Left renal cortex interstitium (tissue), 4 donors: ENCODE data around the gene CENPH. TPM values are rescaled to one million over a fixed set of nuclear protein-coding genes. Genes with fewer than 3 reads are reported as not detected.
"Not testable (repeated sequence)": the region's sequence is repeated elsewhere in the genome, so short reads cannot be mapped to it uniquely, and the experiment has no call there.

Experiments
- DNase-seq, 4 donors: peaks; one replicate each; pipeline ENCODE4 v3.0.0-alpha.2; 2013; ENCODE audit warnings: low read depth in 4 of 4, low spot score in 2 of 4, missing footprints in 1 of 4
- polyA plus RNA-seq, 4 donors: library from polyadenylated mRNA; unstranded; fragments of 120-200 nt; gene quantifications; one replicate each; pipeline ENCODE4 v1.2.1, GENCODE V29; 2013; ENCODE audit not compliant: insufficient read length in 4 of 4

CENPH gene
- polyA plus RNA-seq, 4 donors, result 22.5 to 24.8 (median 24.3) TPM

DNA sequence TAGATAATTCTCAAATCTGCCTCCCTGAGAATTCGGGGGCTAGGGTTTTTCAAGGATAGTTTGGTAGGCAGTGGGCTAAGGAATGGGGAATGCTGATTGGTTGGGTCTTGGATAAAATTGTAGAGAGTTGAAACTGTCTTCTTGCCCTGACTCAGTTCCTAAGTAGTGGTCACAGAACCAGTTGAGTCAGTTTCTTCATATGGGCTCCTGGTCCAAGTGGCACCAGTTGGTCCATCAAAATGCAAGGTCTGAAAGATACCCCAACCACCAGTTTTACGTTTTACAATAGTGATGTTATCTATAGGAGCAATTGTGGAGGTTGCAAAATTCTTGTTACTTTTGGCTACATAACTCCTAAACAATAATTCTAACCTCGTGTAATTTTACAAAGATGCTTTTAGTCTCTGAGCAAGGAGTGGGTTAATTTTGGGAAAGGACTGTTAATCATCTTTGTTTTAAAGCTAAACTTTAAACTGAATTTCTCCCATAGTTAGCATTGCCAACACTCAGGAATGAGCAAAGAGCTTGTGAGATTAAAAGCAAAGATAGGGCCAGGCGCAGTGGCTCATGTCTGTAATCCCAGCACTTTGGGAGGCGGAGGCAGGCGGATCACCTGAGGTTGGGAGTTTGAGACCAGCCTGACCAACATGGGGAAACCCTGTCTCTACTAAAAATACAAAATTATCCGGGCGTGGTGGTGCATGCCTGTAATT lies 53.0 kb downstream of the CENPH start:
- DNase-seq, result no peak

DNA sequence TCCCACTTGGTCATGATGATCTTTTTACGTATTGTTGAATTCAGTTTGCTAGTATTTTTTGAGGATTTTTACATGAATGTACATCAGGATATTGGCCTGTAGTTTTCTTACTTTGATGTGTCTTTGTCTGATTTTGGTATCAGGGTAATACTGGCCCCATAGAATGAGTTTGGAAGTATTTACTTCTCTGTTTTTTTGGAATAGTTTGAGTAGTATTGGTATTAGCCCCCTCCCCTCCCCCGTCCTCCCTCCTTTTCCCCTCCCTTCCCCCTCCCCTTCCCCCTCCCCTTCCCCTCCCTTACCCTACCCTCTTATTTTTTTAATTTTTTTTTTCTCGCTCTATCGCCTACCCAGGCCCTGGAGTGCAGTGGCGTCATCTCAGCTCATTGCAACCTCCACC lies 55.6 kb downstream of the CENPH start:
- DNase-seq, result no peak

DNA sequence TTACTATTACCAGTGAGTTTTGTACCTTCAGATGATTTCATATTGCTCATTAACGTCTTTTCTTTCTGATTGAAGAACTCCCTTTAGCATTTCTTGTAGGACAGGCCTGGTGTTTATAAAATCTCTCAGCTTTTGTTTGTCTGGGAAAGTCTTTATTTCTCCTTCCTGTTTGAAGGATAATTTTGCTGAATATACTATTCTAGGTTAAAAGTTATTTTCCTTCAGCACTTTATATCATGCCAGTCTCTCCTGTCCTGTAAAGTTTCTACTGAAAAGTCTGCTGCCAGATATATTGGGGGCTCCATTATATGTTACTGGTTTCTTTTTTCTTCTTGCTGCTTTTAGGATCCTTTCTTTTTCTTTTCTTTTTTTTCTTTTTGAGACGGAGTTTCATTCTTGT lies 58.6 kb downstream of the CENPH start:
- no peak for DNase-seq

DNA sequence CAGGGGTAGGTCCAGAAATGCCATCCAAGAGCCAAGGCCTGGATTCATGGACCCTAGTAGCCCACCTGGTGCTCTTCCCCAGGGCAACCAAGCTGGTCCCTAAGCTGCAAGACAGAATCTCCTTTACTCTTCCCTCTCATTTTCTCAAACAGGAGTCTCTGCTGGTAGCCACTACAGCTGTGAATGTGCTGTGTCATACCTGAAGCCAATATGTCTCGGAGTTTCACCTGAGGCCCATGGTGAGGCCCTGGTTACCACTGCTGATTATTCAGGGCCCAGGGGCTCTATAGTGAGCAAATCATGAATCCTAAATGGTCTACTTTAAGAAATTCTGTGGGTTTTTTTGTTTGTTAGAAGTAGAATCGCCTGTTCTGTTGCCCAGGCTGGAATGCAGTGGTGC lies 61.2 kb downstream of the CENPH start:
- no peak for DNase-seq

DNA sequence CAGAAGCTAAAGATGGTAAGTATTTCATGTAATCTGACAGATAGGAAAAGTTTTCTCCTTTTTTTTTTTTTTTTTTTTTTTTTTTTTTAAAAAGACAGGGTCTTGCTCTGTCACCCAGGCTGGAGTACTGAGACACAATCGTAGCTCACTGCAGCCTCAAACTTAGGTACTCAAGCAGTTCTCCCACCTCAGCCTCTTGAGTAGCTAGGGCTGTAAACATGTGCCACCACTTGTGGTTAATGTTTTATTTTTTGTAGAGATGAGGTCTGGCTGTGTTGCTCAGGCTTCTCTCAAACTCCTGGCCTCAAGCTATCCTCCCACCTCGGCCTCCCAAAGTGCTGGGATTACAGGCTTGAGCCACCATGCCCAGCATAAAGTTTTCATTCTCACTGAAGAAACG lies 63.1 kb downstream of the CENPH start:
- no peak for DNase-seq

DNA sequence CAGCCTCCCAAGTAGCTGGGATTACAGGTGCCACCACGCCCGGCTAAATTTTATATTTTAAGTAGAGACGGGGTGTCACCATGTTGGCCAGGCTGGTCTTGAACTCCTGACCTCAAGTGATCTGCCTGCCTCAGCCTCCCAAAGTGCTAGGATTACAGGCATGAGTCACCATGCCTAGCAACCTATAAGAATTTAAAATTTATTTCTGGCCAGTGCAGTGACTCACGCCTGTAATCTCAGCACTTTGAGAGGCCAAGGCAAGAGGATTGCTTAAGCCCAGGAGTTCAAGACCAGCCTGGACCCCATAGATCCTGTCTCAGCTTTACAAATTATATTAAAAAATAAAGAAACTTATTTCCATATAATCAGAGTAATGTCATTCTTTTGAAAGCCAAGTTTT lies 66.6 kb downstream of the CENPH start:
- DNase-seq, result not testable (repeated sequence)

DNA sequence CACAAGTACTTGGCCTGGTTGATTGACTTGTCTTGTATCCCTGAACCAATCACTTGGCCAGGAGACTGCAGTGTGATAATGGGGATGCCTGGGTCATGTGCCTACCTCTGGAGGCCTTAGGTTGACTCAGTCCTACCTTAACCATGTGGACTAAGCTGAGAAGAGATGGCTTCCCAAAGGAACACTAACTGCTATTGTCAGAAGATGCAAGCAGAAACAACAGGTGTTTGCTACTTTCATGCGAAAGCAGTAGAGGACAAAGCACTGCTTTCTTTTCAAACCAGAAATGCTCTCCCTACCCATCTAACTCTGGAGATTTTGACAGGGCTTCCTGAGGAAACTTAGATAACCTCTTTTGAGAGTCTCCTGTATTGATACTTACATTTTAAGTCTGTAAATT lies 68.2 kb downstream of the CENPH start:
- no peak for DNase-seq

Other genes starting within 250 kb of the CENPH start
- gene SLC30A5, start 95.6 kb upstream of the CENPH start, polyA plus RNA-seq, result 10 to 100 TPM; 73.6 to 93.1 (median 86.3) TPM
- gene CCNB1, start 22.4 kb upstream of the CENPH start, polyA plus RNA-seq, result 10 to 100 TPM; 86.8 to 98.7 (median 88.6) TPM
- gene CDK7, start 45.3 kb downstream of the CENPH start, polyA plus RNA-seq, result 10 to 100 TPM; 38.7 to 43.0 (median 40.7) TPM
- 10 to 100 TPM in 3 of 4 donors, 1 to 10 TPM in 1; 9.0 to 14.9 (median 12.7) TPM for gene CCDC125, start 143.2 kb downstream of the CENPH start, polyA plus RNA-seq
- gene AK6, start 179.9 kb downstream of the CENPH start, polyA plus RNA-seq, result 10 to 100 TPM; 62.8 to 94.8 (median 76.4) TPM
- 10 to 100 TPM; 49.3 to 64.6 (median 52.9) TPM for gene TAF9, start 179.9 kb downstream of the CENPH start, polyA plus RNA-seq
- 10 to 100 TPM; 35.7 to 40.0 (median 38.3) TPM for gene RAD17, start 180.2 kb downstream of the CENPH start, polyA plus RNA-seq
- 10 to 100 TPM; 24.1 to 29.0 (median 27.0) TPM for gene MARVELD2, start 225.5 kb downstream of the CENPH start, polyA plus RNA-seq